GM18502 (cell line): ENCODE results near the gene NFATC4.

Experiments
- ATAC-seq: cut with Tn5 transposase; IDR thresholded peaks from one replicate; pipeline ENCODE4 v1.9.1; 2021; ENCODE audit warnings: mild to moderate bottlenecking; ENCODE audit not compliant: unreplicated experiment, poor library complexity

NFATC4 gene

GRCh38 chr14:24426150-24426911 is 58.3 kb downstream of the NFATC4 start:
- ATAC-seq: no peak

GRCh38 chr14:24426912-24427536 is 59.0 kb downstream of the NFATC4 start:
- ATAC-seq: no peak

GRCh38 chr14:24427537-24428508 is 59.8 kb downstream of the NFATC4 start:
- no peak for ATAC-seq

- no peak for ATAC-seq
Measured at GRCh38 chr14:24428628-24429394, 60.8 kb downstream of the NFATC4 start.
